Upper lobe of left lung (tissue), 4 donors: Measurements from ENCODE around the gene NAA80.

Experiments used
- CTCF ChIP-seq, 6 experiments: fragments of 450-650 bp in 4 of 6; fragments of 200-600 bp in 2 of 6; sonication (generic) in 2 of 6; IDR thresholded peaks; one replicate each; pipeline ENCODE4 v1.5.1; 2016 to 2019; ENCODE audit warnings: antibody characterized with exemption in 6 of 6
- POLR2A ChIP-seq, 4 donors: fragments of 450-650 bp; IDR thresholded peaks; one replicate each; pipeline ENCODE4 v1.5.1; 2016 to 2017; ENCODE audit warnings: antibody characterized with exemption in 4 of 4, mild to moderate bottlenecking in 2 of 4

GRCh38 chr3:50258979-50259378, 40.2 kb downstream of the NAA80 start:
- TF ChIP-seq POLR2A (IDR thresholded peaks at IDR 0.05) (no peak), CTCF (IDR thresholded peaks at IDR 0.05) (peak in 1 of 6 experiments; percentile 7)
